HepG2 (cell line): ENCODE measurements around the gene ABAT. TPM values are rescaled to one million over a fixed set of nuclear protein-coding genes. Genes with fewer than 3 reads are reported as not detected.
A peak's percentile ranks its signal among the peaks of the same experiment; 100 is the strongest.

Experiments used
- ATAC-seq: fragments of 200-7000 bp; cut with Tn5 transposase; 3 replicates; pipeline ENCODE4 v1.9.1; 2020; ENCODE audit warnings: mild to moderate bottlenecking, moderate library complexity
- BruUV-seq: library from RNA; stranded (reverse); fragments of 400-500 nt; replicated peaks from 2 replicates; lab custom pipeline; 2021; lab: Mats Ljungman, UMichigan
- CTCF ChIA-PET: fragments of 300-600 bp; formaldehyde crosslinking; extraction: SDS; loops from one replicate; lab custom pipeline; 2021; ENCODE audit warnings: low total read pairs, inconsistent platforms, low intra/inter-chr PET ratio; lab: Yijun Ruan, JAX
- POLR2A ChIA-PET: fragments of 350-600 bp; sonication (Branson Sonifier 250); formaldehyde crosslinking; loops from one replicate; lab custom pipeline; 2020; ENCODE audit warnings: antibody characterized with exemption, inconsistent platforms; lab: Yijun Ruan, JAX
- DNase-seq: peaks from one replicate; pipeline ENCODE4 v3.0.0-alpha.2; 2015; ENCODE audit warnings: low spot score
- FAIRE-seq: peaks from 3 replicates; lab custom pipeline; 2011; peaks lifted over from hg19 to GRCh38; lab: Jason Lieb, UNC
- H2AFZ ChIP-seq: one replicate; pipeline ENCODE4 v1.6.1; 2011; ENCODE audit warnings: low read length, inconsistent platforms
- H3K27ac ChIP-seq: fragments of 300-600 bp; 3 replicates; pipeline ENCODE4 v1.8.0; 2011; ENCODE audit warnings: mixed run types, mild to moderate bottlenecking, mixed read lengths, low read length, inconsistent platforms; ENCODE audit not compliant: insufficient read depth; ENCODE audit errors: extremely low read length
- H3K27me3 ChIP-seq, 2 experiments: fragments of 200-600 bp in 1 of 2; 2 replicates in 1 of 2; 3 replicates in 1 of 2; pipeline versions ENCODE4 v1.6.0 to v1.8.0; 2011; ENCODE audit warnings: low read length in 2 of 2, mild to moderate bottlenecking in 2 of 2, moderate library complexity in 2 of 2, inconsistent platforms in 1 of 2; ENCODE audit not compliant: insufficient read depth in 2 of 2, control insufficient read depth in 1 of 2
- H3K36me3 ChIP-seq, 2 experiments: fragments of 200-600 bp in 1 of 2; replicated peaks in 1 of 2; 2 replicates in 1 of 2; 3 replicates in 1 of 2; pipeline versions ENCODE4 v1.5.1 to v1.8.0; 2011; ENCODE audit warnings: low read length in 2 of 2, inconsistent platforms in 1 of 2; ENCODE audit not compliant: insufficient read depth in 2 of 2, control insufficient read depth in 1 of 2
- H3K4me1 ChIP-seq: 2 replicates; pipeline ENCODE4 v1.5.1; 2012; ENCODE audit warnings: low read length, inconsistent platforms; ENCODE audit not compliant: insufficient read depth
- H3K4me2 ChIP-seq: 2 replicates; pipeline ENCODE4 v1.6.0; 2011; ENCODE audit warnings: low read depth, low read length, inconsistent platforms
- H3K4me3 ChIP-seq, 3 experiments: fragments of 200-600 bp in 1 of 3; sonication (generic), shearing (Covaris generic) in 1 of 3; replicated peaks in 1 of 3; 2 replicates each; pipeline ENCODE4 v1.5.1; 2011 to 2016; ENCODE audit warnings: low read length in 3 of 3, inconsistent platforms in 2 of 3, low read depth in 2 of 3, mild to moderate bottlenecking in 2 of 3, control low read depth in 1 of 3, mixed read lengths in 1 of 3; ENCODE audit not compliant: insufficient read depth in 1 of 3
- H3K79me2 ChIP-seq: one replicate; pipeline ENCODE4 v1.6.1; 2011; ENCODE audit warnings: low read length, inconsistent platforms; ENCODE audit not compliant: insufficient read depth
- H3K9ac ChIP-seq: 2 replicates; pipeline ENCODE4 v1.6.0; 2011; ENCODE audit warnings: mild to moderate bottlenecking, low read depth, low read length, inconsistent platforms; ENCODE audit not compliant: insufficient read depth
- H3K9me3 ChIP-seq: 2 replicates; pipeline ENCODE4 v1.5.1; 2012; ENCODE audit warnings: mild to moderate bottlenecking, low read length
- H4K20me1 ChIP-seq: 2 replicates; pipeline ENCODE4 v1.6.0; 2011; ENCODE audit warnings: inconsistent platforms, mild to moderate bottlenecking, low read length, moderate library complexity; ENCODE audit not compliant: insufficient read depth
- ATF5 ChIP-seq: sonication (generic); formaldehyde crosslinking; IDR thresholded peaks from 2 replicates; pipeline ENCODE4 v1.4.0; 2020; ENCODE audit warnings: mild to moderate bottlenecking, low read depth, missing genetic modification reagents
- DPF2 ChIP-seq: sonication (generic); formaldehyde crosslinking; IDR thresholded peaks from 2 replicates; pipeline ENCODE4 v1.4.0; 2020; ENCODE audit warnings: mild to moderate bottlenecking, low read depth, missing genetic modification reagents, borderline replicate concordance
- EEA1 ChIP-seq: sonication (generic); formaldehyde crosslinking; IDR thresholded peaks from 2 replicates; pipeline ENCODE4 v1.5.1; 2020; ENCODE audit warnings: mild to moderate bottlenecking, missing genetic modification reagents, borderline replicate concordance
- ELK4 ChIP-seq: sonication (generic); formaldehyde crosslinking; IDR thresholded peaks from 2 replicates; pipeline ENCODE4 v1.9.0; 2021; ENCODE audit warnings: missing genetic modification reagents, borderline replicate concordance
- ERF ChIP-seq: IDR thresholded peaks from 2 replicates; pipeline ENCODE4 v1.6.1; 2018; ENCODE audit warnings: missing biosample characterization, missing genetic modification reagents
- FOXP1 ChIP-seq, 2 experiments: fragments of 450-650 bp in 1 of 2; IDR thresholded peaks; 2 replicates each; pipeline ENCODE4 v1.6.1; 2017 to 2018; ENCODE audit warnings: antibody characterized with exemption in 1 of 2
- GATAD2A ChIP-seq: IDR thresholded peaks from 2 replicates; pipeline ENCODE4 v1.6.1; 2016
- LBX2 ChIP-seq: sonication (generic); formaldehyde crosslinking; IDR thresholded peaks from 2 replicates; pipeline ENCODE4 v1.5.0; 2020; ENCODE audit warnings: missing genetic modification reagents, mild to moderate bottlenecking, borderline replicate concordance
- MEIS1 ChIP-seq: sonication (generic); formaldehyde crosslinking; IDR thresholded peaks from 2 replicates; pipeline ENCODE4 v1.9.0; 2021; ENCODE audit warnings: mild to moderate bottlenecking, missing genetic modification reagents, moderate library complexity, borderline replicate concordance
- MZF1 ChIP-seq: sonication (generic); formaldehyde crosslinking; IDR thresholded peaks from 2 replicates; pipeline ENCODE4 v1.8.1; 2023; ENCODE audit warnings: mild to moderate bottlenecking, missing genetic modification reagents, borderline replicate concordance
- NCOA1 ChIP-seq: sonication (generic); formaldehyde crosslinking; IDR thresholded peaks from 2 replicates; pipeline ENCODE4 v1.9.0; 2021; ENCODE audit warnings: missing genetic modification reagents
- PAF1 ChIP-seq: IDR thresholded peaks from 2 replicates; pipeline ENCODE4 v1.6.1; 2016; ENCODE audit warnings: missing genetic modification reagents, missing compliant biosample characterization
- SIX4 ChIP-seq: sonication (generic); formaldehyde crosslinking; IDR thresholded peaks from 2 replicates; pipeline ENCODE4 v1.4.0; 2020; ENCODE audit warnings: missing genetic modification reagents
- SMARCE1 ChIP-seq: fragments of 450-650 bp; IDR thresholded peaks from 2 replicates; pipeline ENCODE4 v1.6.1; 2017; ENCODE audit warnings: borderline replicate concordance
- SNAPC5 ChIP-seq: sonication (generic); formaldehyde crosslinking; IDR thresholded peaks from 2 replicates; pipeline ENCODE4 v1.8.1; 2023; ENCODE audit warnings: mild to moderate bottlenecking, missing genetic modification reagents, borderline replicate concordance
- TAF1 ChIP-seq: sonication (generic); formaldehyde crosslinking; IDR thresholded peaks from 2 replicates; pipeline ENCODE4 v1.4.0; 2020; ENCODE audit warnings: missing genetic modification reagents
- TBX2 ChIP-seq: sonication (generic); formaldehyde crosslinking; IDR thresholded peaks from 2 replicates; pipeline ENCODE4 v1.5.0; 2020; ENCODE audit warnings: missing genetic modification reagents, mild to moderate bottlenecking, borderline replicate concordance
- ZNF329 ChIP-seq: sonication (generic); formaldehyde crosslinking; IDR thresholded peaks from 2 replicates; pipeline ENCODE4 v1.9.0; 2021; ENCODE audit warnings: low read depth, mild to moderate bottlenecking, missing genetic modification reagents
- ZNF335 ChIP-seq: sonication (generic); formaldehyde crosslinking; IDR thresholded peaks from 2 replicates; pipeline ENCODE4 v1.4.0; 2020; ENCODE audit warnings: missing genetic modification reagents
- ZNF383 ChIP-seq: sonication (generic); formaldehyde crosslinking; IDR thresholded peaks from 2 replicates; pipeline ENCODE4 v1.4.0; 2020; ENCODE audit warnings: missing genetic modification reagents, mild to moderate bottlenecking, borderline replicate concordance
- ZNF513 ChIP-seq: sonication (generic); formaldehyde crosslinking; conservative IDR thresholded peaks from 2 replicates; pipeline ENCODE4 v1.5.0; 2020; ENCODE audit warnings: missing genetic modification reagents
- ZNF577 ChIP-seq: sonication (generic); formaldehyde crosslinking; IDR thresholded peaks from 2 replicates; pipeline ENCODE4 v1.4.0; 2020; ENCODE audit warnings: mild to moderate bottlenecking, low read depth, missing genetic modification reagents, borderline replicate concordance
- ZNF768 ChIP-seq: sonication (generic); formaldehyde crosslinking; IDR thresholded peaks from 2 replicates; pipeline ENCODE4 v1.4.0; 2020; ENCODE audit warnings: missing genetic modification reagents
- ZNF788 ChIP-seq: sonication (generic); formaldehyde crosslinking; IDR thresholded peaks from 2 replicates; pipeline ENCODE4 v1.5.0; 2020; ENCODE audit warnings: mild to moderate bottlenecking, missing genetic modification reagents, borderline replicate concordance
- WGBS: methylation state at CpG from one replicate; pipeline ENCODE4 v1.1.6; 2017; ENCODE audit warnings: low lambda C conversion rate; 5-methylcytosine and 5-hydroxymethylcytosine counted together
- in situ Hi-C: cut with HindIII; loops from 2 replicates; pipeline ENCODE4 v1.10.0; 2017; ENCODE audit warnings: low pct_unique_long_range_greater_than_20kb; ENCODE audit not compliant: extremely low pct_ligation_motif_present
- intact Hi-C: fragments of 100-400 bp; cut with micrococcal nuclease; formaldehyde crosslinking; loops from one replicate; pipeline ENCODE4 v1.10.0; 2022; ENCODE audit not compliant: unreplicated experiment
- polyA plus RNA-seq, 8 experiments: library from polyadenylated mRNA; depleted of rRNA in 3 of 8; stranded (reverse) in 7 of 8; unstranded in 1 of 8; fragments of >200 nt; fragmentation: Illumina TruSeq in 4 of 8; extraction: Trizol in 4 of 8; gene quantifications; 2 replicates each; pipeline versions ENCODE4 v1.2.1 to v1.2.3, GENCODE V29; 2011 to 2016; ENCODE audit warnings: low read depth in 4 of 8, missing spikeins in 1 of 8, mixed read lengths in 1 of 8; ENCODE audit not compliant: insufficient read depth in 1 of 8
- total RNA-seq, 5 experiments: library from RNA; depleted of rRNA; stranded (reverse); fragments of >200 nt; fragmentation: Illumina TruSeq; extraction: Trizol; gene quantifications; 2 replicates each; pipeline ENCODE4 v1.2.3, GENCODE V29; 2016; ENCODE audit warnings: low read depth in 1 of 5

Gene ABAT
- total and polyA plus RNA-seq, 2 of the 13 experiments (the other 11 are each of a cell fraction or from before 2014, with no cell fraction given), result 47.6 to 97.3 TPM

- BruUV-seq, result no TSS peak
- DNase-seq (no peak), FAIRE-seq (no peak), ATAC-seq (no peak)
- POLR2A ChIA-PET, result no interaction called here
- intact Hi-C loops, result no loop called here
- no peak overlapping the region for H3K27ac ChIP-seq
- H3K4me2 ChIP-seq, result no peak overlapping the region
- CTCF ChIA-PET, result no interaction called here
- no peak overlapping the region for H3K4me3 ChIP-seq
- no peaks in the 10 kb centered on the region for H3K27me3 ChIP-seq
- peaks cover 24 to 70% of the 10 kb centered on the region in 2 experiments for H3K36me3 ChIP-seq
- H3K79me2 ChIP-seq, result no peaks in the 10 kb centered on the region
- no peak overlapping the region for H2AFZ ChIP-seq
- WGBS, result 98% methylated on average over 4 of the region's 4 CpGs
- in situ Hi-C loops, result no loop called here
- no peaks in the 10 kb centered on the region for H3K4me1 ChIP-seq
- no peak overlapping the region for H3K9ac ChIP-seq
- no peaks in the 10 kb centered on the region for H3K9me3 ChIP-seq
- H4K20me1 ChIP-seq, result no peaks in the 10 kb centered on the region
- TF ChIP-seq SIX4 (CRISPR knock-in tag) (no peak), GATAD2A (no peak), ERF (CRISPR knock-in tag) (no peak), ELK4 (CRISPR knock-in tag) (no peak), EEA1 (CRISPR knock-in tag) (no peak), MZF1 (CRISPR knock-in tag) (no peak), SNAPC5 (CRISPR knock-in tag) (no peak), ZNF383 (CRISPR knock-in tag) (no peak), LBX2 (CRISPR knock-in tag) (no peak), TAF1 (CRISPR knock-in tag) (no peak), DPF2 (CRISPR knock-in tag) (no peak), FOXP1 (IDR thresholded peaks at IDR 0.05) (no peak), FOXP1 (CRISPR knock-in tag; IDR thresholded peaks at IDR 0.05) (no peak), ZNF329 (CRISPR knock-in tag) (no peak), NCOA1 (no peak), ZNF577 (CRISPR knock-in tag) (no peak), ZNF335 (no peak), SMARCE1 (no peak), ATF5 (CRISPR knock-in tag) (no peak), MEIS1 (CRISPR knock-in tag) (no peak), ZNF788 (peak; percentile 27; the same call in 1 of the 2 replicates), PAF1 (CRISPR knock-in tag) (no peak), ZNF513 (CRISPR knock-in tag) (no peak), TBX2 (CRISPR knock-in tag) (peak; percentile 34; the same call in 1 of the 2 replicates), ZNF768 (CRISPR knock-in tag) (peak; percentile 91; the same call in 1 of the 2 replicates)
These were observed 87.8 kb downstream of the ABAT start for GRCh38 chr16:8762254-8762653.
